PC-3 (cell line): ENCODE measurements around the gene SH2D2A.

Experiments
- EZH2 ChIP-seq: fragments of 300-600 bp; sonication (generic); IDR thresholded peaks from one replicate; pipeline ENCODE4 v1.6.1; 2017; ENCODE audit warnings: antibody characterized with exemption, mild to moderate bottlenecking, low read length; ENCODE audit not compliant: unreplicated experiment
- TF ChIP-seq, protein P1 (sequence below): fragments of 300-600 bp; sonication (generic); conservative IDR thresholded peaks from 2 replicates; pipeline ENCODE4 v1.5.1; 2017; ENCODE audit warnings: antibody characterized with exemption, low read depth, mild to moderate bottlenecking, low read length

DNA sequence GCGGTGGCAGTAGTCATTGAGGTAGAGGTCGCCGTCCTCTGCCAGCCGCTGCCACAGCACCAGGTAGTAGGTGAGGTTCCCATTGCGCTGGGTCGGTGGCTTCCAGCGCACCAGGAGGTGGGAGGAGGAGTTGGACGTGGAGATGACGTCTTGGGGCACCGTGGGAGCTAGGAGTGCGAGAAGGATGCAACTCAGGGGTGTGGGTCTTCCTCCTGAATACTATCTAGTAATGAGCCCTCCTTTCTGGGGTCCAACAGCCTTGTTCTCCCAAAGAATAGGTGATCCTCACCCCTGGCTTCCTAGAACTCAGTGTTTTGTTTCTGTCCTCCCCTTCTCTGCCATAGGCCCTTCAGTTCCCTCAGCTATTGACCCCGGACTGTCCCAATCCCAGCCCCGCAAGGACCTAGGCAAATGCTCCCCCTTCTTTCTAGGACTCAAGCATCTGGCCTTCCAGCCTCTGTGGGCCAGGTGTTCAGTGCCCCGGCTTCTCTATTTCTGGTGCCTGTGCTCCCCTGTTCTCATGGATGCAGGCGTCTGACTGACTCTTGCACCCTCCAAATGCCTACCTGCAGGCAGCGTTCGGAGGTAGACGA, 29.4 kb upstream of the SH2D2A start:
- TF ChIP-seq, protein P1, sequence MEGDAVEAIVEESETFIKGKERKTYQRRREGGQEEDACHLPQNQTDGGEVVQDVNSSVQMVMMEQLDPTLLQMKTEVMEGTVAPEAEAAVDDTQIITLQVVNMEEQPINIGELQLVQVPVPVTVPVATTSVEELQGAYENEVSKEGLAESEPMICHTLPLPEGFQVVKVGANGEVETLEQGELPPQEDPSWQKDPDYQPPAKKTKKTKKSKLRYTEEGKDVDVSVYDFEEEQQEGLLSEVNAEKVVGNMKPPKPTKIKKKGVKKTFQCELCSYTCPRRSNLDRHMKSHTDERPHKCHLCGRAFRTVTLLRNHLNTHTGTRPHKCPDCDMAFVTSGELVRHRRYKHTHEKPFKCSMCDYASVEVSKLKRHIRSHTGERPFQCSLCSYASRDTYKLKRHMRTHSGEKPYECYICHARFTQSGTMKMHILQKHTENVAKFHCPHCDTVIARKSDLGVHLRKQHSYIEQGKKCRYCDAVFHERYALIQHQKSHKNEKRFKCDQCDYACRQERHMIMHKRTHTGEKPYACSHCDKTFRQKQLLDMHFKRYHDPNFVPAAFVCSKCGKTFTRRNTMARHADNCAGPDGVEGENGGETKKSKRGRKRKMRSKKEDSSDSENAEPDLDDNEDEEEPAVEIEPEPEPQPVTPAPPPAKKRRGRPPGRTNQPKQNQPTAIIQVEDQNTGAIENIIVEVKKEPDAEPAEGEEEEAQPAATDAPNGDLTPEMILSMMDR: no peak
- TF ChIP-seq EZH2: no peak
